Dedifferentiated amniotic fluid mesenchymal stem cell (primary cell): Measurements from ENCODE around the gene DENND1A.
A peak's percentile ranks its signal among the peaks of the same experiment; 100 is the strongest.
"Not testable (repeated sequence)": the region's sequence is repeated elsewhere in the genome, so short reads cannot be mapped to it uniquely, and the experiment has no call there.

Experiments
- DNase-seq: peaks from one replicate; pipeline ENCODE4 v3.0.0-alpha.2; 2016; ENCODE audit errors: extremely low spot score

The DENND1A gene, protein sequence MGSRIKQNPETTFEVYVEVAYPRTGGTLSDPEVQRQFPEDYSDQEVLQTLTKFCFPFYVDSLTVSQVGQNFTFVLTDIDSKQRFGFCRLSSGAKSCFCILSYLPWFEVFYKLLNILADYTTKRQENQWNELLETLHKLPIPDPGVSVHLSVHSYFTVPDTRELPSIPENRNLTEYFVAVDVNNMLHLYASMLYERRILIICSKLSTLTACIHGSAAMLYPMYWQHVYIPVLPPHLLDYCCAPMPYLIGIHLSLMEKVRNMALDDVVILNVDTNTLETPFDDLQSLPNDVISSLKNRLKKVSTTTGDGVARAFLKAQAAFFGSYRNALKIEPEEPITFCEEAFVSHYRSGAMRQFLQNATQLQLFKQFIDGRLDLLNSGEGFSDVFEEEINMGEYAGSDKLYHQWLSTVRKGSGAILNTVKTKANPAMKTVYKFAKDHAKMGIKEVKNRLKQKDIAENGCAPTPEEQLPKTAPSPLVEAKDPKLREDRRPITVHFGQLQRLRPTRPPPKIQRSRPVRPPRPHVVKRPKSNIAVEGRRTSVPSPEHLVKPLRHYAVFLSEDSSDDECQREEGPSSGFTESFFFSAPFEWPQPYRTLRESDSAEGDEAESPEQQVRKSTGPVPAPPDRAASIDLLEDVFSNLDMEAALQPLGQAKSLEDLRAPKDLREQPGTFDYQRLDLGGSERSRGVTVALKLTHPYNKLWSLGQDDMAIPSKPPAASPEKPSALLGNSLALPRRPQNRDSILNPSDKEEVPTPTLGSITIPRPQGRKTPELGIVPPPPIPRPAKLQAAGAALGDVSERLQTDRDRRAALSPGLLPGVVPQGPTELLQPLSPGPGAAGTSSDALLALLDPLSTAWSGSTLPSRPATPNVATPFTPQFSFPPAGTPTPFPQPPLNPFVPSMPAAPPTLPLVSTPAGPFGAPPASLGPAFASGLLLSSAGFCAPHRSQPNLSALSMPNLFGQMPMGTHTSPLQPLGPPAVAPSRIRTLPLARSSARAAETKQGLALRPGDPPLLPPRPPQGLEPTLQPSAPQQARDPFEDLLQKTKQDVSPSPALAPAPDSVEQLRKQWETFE

DNA sequence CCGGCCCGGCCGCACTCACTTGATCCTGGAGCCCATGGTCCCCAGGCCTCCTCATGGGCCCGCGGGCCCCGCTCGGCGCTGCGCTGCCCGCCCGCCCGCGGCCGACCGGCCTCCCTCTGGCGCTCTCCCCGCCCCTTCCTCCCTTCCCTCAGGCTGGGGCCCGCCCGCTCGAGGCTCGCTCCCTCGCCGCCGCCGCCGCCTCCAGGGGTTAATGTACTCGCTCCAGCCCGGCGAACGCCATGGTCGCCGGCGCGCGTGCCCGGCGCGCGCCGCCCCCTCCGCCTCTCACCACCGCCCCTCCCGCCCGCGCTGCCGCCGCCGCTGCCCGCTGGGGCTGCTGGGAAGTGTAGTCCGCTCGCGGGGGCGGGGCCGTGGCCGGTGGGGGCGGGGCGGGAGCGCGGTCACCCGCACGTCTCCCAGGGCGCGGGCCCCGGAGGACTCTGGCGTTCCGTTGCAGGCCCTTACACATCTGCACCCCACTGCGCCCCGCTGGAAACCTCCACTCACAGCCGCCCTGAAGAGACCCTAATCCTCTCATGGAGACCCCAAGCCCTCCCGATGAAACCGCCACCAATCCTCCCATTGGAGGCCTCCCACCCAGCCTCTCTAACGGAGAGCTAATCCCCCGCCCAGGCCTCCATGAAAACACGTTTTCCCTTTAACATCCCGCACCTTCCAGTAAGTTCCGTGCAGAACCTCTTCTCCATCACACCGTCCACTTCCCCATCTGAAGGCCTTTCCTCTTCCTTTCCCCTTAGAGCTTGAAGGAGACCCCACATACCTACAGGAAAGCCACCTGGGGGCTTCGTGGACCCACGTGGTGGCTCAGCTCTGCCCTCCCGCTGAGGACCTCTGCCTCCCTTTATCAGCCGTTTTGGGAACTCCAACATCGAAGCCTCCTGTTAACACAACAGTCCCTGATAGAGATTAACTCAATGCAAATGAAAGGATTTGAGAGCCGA lies at the start of gene DENND1A:
TSS of gene DENND1A (minus strand) at position 257 of the 962 bp plus-strand sequence. CDS start at position 36, 221 bp downstream.
- DNase-seq = peak; percentile 70

DNA sequence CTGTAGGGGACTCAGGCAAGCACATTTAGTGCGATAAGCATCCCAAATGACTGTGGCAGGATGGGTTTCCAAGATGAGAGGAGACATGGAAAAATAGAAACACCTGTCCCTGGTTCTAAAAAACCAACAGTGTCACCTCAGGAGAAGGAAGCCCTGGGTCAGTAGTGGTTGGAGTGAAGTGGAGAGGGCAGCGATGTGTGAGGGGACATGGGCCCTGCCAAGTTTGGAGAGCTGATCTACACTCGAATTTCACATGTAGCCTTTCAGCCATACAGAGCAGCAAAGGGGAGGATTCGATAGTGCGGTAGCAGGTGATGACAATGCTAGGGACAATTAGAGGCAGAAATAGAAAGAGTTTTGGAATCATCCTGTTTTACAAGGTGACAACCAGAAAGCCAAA lies 49.1 kb upstream of the DENND1A start:
- DNase-seq = no peak

DNA sequence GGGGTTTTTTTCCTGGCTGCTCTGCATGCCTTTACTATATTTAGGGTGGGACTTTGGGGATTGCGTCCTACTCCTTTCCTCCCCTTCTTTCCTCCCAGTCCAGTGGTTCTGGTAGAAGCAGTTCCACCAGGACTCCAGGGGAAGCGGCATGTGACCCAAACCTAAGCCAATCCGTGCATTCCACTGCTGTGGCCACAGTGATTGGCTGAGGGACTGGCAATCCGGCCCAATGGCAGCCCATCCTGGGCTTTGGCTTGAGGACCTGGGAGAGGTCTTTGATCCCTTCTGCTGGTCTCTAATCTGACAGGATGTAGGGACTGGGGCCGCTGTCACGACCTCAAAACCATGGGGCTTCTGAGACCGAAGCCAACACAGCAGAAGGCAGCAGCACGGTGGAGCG lies 46.7 kb upstream of the DENND1A start:
- DNase-seq = not testable (repeated sequence)

DNA sequence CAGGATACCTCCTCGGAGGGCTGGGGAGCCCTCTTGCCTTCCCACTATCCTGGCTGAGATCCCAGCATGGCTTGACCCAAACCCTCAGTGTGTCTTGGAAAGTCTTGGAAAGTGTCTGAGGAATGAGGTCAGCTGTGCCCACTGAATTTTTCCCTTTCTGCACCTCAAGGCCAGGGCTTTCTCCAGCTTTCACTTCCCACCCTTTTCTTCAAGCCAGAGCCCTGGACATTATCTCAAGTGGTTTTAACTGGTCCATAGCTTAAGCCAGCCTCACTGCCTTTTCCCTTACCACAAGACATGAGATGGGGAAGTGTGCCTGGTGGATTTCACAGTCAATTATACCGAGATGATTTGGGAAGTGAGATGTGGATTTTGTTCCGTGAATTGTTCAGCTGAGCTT lies 45.9 kb upstream of the DENND1A start:
- no peak for DNase-seq

DNA sequence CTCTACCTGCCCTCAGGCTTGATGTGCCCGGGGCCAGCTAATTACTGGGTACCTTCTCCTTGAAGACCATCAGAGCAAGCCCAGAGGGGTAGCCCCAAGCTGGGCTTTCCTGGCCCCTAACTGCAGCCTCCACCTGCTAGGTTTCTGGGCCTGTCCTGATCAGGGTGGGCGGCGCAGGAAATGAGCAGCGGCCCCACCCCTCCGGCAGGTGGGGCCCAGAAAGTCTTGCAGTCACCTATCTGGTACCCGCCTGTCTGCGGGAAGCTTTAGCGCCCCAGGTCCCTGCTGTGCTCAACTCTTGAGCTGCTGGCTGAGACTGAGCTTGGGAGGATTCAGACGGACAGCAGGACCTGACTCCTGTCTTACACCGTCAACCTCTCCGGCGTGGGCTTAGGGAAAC lies 44.5 kb upstream of the DENND1A start:
- no peak for DNase-seq

DNA sequence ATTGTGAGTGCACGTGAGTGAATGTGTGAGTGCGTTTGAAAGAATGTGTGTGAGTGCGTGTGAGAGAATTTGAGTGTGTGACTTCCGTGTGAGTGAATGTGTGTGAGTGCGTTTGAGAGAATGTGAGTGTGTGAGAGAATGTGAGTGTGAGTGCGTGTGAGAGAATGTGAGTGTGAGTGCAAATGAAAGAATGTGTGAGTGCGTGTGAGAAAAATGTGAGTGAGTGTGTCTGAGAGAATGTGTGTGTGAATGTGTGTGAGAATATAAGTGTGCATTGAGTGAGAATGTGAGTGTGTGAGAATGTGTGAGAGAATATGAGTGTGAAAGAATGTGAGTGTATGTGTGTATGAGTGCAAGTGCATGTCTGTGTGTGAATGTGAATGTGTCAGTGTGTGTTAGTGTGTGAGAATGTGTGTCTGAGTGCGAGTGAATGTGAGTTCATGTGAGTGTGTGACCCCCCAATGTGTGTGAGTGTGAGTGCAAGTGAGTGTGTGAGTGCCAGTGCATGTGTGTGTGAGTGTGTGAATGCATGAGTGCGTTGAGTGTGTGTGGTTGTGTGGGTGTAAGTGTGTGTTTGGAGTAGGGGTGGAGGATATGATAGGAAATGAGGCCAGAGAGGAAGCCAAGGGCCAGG lies 43.8 kb upstream of the DENND1A start:
- DNase-seq = no peak

DNA sequence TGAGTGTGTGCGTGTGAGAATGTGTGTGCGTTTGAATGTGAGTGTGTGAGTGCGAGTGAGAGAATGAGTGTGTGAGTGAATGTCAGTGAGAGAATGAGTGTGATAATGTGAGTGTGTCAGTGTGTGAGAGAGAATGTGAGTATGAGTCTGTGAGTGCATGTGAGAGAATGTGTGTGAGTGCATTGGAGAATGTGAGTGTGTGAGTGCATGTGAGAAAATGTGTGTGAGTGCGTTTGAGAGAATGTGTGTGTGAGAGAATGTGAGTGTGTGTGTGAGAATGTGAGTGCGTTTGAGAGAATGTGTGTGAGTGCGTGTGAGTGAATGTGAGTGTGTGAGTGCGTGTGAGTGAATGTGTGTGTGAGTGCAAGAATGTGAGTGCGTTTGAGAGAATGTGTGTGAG lies 42.7 kb upstream of the DENND1A start:
- no peak for DNase-seq

DNA sequence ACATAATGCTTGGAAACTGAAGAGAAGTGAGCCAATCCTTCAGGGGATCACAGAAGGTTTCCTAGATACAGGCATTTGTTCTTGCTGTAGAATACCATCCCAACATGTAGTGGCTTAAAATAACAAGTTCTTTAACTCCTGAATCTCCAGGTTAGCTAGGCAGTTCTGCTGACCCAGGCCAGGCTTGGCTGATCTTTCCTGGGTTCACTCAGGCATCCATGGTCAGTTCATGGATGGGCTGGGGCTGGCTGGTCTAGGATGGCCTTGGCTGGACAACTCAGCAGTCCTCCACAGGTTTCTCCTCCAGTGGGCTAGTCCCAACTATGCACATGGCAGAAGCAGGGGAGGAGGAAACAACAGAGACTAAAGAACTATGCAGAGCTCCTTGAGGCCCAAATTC lies 37.4 kb upstream of the DENND1A start:
- DNase-seq = no peak

DNA sequence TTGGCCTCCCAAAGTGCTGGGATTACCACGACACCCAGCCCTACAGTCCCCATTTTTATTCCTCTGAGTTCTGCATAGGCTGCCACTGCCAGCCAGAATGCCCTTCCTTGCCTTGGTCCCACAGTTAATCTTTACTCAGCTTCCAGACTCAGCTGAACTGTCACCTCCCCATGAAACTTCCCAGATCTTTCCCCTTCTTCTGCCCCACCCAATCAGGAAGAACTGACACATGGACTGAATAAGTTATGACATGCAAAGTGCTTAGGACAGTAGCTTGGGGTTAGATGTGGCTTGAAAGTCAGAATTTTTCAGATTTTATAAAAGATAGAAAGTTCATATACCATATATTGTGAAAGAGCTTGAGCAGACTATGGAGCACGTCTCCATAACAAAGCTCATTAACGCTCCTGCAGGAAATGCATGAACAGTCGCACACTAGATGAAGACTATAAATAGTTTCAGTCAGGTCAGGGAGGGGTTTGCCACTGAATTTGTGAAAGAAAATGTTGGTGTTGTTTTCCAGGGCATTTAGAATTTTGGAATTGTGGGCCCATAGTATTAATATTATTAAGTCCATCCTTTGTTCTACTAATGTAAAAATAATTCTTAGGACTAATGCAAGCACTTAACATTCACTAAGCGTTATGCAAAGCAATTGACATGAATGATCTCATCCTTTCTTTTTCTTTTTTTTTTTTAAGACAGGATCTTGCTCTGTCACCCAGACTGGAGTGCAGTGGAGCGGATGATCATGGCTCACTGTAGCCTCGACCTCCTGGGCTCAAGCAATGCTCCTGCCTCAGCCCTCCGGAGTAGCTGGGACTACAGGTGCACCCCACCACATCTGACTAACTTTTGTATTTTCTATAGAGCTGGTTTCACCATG lies 36.1 kb upstream of the DENND1A start:
- DNase-seq = no peak

DNA sequence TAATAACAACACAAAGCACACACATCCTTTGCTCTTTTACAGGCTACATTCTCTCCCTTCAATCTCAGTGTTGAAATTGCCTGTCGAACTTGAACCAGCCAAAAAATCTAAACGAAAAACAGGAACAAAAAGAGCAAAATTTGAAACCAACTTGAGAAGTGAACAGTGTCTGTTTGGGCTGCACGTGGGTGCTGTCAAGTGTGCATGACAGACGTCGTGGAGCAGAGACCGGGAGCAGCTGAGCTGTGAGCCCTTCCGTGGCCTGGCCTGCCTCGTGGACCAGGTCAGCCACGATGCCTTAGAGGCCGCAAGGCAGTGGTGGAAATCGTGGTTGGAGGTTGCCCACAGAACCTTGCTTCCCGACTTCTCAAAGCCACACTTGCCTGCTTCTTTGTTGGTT lies 34.8 kb upstream of the DENND1A start:
- DNase-seq = no peak

DNA sequence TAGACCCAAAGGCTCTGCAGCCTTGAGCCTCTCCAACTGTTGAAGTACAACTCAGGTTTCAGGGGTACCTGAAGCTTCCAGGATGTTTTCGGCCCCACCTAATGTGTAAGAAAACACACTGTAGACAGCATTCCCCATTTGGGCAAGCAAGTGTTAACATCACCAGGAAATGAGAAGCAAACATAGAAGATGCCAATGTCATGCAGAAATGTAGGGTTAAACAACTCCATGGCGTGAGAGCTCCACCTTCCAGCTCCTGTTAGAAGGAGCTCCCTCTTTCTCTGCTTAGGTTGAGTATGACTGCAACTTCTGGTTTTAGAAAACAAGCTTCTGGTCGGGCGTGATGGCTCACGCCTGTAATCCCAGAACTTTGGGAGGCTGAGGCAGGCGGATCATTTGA lies 31.0 kb upstream of the DENND1A start:
- DNase-seq = no peak

DNA sequence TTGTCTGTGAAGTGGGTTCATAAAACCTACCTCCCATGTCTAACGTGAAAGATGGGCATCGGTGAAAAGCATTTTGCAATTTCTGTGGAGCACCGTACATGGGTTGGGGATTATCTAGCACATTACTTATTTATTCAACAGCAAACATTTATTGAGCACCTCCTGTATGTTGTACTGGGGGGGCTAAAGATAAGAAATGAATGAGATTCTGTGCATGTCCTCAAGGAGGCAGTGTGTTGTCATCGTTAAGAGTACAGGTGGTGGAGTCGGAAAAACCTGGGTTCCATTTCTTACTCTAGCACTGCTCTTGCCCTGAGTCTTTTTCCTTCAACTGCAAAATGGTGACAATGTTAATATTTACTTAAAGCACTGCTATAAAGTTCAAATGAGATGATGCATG lies 30.4 kb upstream of the DENND1A start:
- DNase-seq = no peak

DNA sequence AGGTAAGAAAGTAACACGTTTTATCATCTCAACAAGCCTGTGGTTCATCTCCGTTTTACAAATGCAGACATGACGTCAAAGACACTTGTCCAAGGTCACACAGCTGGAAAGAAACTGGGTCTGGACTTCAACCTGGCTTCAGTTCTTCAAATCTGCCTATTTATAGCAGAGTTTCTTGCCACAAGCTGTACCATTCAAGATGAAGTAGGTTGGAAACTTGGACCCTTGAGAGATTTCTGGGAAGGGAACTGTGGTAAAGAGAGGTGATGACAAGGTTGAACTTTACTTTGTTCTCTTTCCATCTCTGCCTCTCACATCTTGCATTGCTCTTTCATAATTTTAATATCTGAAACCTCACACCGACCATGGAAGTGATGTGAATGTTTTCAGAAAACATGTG lies 29.9 kb upstream of the DENND1A start:
- DNase-seq = no peak

DNA sequence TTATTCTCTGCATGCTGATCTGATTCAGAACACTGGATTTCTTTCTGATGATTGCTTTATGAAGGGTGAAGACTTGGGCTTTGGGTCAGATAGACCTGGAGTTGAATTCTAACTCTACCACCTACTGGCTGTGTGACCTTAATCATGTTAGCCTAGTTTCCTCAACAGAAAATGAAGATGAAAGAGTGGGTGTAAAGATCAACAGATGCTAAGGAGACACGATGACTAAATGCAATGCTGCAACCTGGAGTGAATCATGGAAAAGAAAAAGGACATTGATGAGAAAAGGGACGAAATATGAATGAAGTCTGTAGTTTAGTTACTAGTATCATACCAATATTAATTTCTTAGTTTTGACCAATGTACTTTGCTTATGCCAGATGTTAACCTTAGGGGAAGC lies 27.8 kb upstream of the DENND1A start:
- DNase-seq = no peak

DNA sequence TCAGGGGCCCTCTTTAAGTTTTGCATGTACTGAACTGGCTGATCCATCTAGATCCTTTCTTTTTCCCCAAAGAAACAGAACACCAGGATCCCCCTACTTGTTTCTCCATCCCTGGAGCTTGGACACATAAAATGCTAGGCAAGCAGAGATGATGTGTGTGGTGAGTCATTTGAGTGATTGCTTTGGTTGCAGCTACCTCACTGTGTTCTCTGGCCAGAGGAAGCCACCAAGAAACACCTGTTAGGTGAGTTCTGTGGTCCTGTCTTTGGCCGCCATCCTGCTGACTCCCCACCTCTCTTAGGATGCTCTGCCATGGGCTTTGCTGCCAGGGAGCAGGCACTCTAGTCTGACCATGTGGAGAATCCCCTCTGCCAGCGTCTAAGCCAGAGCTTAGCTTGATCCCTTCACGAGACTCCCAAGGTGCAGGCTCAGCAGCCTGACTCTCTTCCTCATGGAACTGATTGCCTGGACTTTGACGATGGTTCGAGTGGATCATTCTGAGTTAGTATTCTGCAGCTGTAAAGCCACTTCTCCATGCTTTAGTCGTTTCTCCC lies 27.3 kb upstream of the DENND1A start:
- DNase-seq = no peak

DNA sequence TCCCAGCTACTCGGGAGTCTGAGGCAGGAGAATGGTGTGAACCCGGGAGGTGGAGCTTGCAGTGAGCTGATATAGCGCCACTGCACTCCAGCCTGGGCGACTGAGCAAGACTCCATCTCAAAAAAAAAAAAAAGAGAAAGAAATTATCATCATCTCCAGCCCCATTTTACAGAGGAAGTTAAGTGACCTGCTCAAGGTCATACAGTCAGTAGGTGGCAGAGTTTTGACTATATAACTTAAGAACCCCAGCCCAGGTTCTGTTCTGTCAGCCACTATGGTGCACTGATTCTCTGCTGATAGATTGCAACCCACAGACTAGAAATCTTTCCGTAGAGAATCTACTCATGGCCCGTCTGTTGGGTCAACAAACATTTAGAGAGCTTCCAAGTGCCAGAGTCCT lies 25.7 kb upstream of the DENND1A start:
- DNase-seq = no peak

DNA sequence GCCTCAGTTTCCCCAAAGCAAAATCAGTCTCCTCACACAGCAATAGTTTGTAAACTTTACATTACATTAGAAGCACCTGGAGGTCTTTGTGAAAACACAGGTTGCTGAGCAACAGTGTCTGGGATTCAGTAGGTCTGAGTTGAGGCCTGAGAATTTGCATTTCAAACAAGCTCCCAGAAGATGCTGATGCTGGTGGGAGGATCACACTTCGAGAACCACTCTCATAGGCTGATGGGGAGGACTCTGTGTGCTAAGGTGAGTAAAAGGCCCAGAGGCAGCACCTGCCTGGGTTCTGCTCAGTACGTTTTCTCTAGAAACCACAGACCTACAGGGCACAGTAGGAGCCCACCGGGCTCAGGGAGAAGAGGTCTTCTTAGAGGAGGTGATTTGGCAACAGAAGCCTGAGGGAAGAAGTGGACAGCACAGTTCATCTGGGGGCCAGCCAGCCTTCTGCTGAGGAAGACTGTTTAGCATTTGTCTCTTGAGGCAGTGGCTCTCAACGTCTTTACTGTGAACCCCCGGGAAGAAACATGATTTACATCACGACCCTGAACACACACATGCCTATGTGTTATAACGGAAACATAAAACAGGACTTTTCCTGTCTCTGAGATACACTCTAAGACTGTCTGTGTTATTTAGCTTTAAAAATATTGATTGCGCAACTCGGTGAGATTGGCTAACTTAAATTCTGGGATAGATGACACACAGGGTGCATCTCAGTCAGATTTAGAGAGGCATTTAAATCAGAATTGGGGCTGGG lies 24.8 kb upstream of the DENND1A start:
- DNase-seq = no peak

DNA sequence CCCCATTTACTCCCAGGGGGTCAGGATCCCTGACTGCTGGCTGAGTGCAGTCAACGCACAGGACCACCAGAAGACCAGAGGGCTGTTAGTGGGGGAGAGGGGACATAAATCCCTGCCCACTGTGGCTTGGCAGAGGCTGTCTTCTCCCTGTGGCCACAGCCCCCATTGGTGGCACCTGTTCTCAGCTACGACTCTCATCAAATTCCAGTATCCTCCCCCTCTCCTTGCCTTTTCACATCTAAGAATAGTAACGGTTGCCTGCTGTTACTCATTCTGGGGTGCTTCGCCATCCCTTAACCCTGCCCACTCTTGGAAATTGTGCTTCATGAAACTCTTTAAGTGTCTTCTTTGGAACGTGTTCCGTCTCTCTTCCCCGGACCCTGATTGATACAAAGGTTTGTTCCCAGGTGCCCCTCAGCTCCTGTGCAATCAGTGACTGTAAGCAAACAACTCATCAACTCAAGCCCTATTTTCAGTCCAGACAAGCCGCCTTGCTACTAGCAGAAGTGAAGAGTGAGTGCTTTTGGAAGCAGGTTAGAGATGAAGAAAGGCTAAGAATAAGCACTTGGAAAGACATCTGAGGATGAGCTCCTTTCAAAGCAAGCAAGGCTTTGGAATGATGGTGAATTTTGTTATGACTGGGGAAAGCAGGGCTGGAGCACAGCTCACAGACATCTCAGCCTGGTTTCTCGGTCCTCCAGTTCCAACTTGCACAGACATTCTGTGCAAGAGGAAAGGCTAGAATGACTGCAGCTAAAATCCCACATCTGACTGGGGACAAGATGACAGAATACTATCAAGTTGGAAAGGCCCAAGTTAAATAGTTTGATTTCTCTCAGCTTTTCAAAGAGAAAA lies 22.9 kb upstream of the DENND1A start:
- no peak for DNase-seq
